K562 (cell line): Measurements from ENCODE around the gene UQCRH. TPM values are rescaled to one million over a fixed set of nuclear protein-coding genes. Genes with fewer than 3 reads are reported as not detected.

Experiments used
- BRD4 ChIP-seq: fragments of 200-600 bp; sonication (generic); IDR thresholded peaks from 2 replicates; pipeline ENCODE4 v1.6.1; 2017; ENCODE audit warnings: inconsistent platforms
- EHMT2 ChIP-seq: fragments of 450-650 bp; IDR thresholded peaks from 2 replicates; pipeline ENCODE4 v1.6.1; 2018; ENCODE audit warnings: antibody characterized with exemption
- FOXJ2 ChIP-seq: fragments of 200-800 bp; sonication (Bioruptor generic); IDR thresholded peaks from 2 replicates; pipeline ENCODE4 v1.6.1; 2016; ENCODE audit warnings: missing genetic modification characterization, missing compliant biosample characterization
- HCFC1 ChIP-seq: IDR thresholded peaks from 2 replicates; pipeline ENCODE4 v1.6.1; 2012; ENCODE audit warnings: low read depth, low read length, improper control_type of control experiment
- LARP7 ChIP-seq: fragments of 450-650 bp; IDR thresholded peaks from 2 replicates; pipeline ENCODE4 v1.6.1; 2016
- NCOR1 ChIP-seq: fragments of 450-650 bp; IDR thresholded peaks from 2 replicates; pipeline ENCODE4 v1.6.1; 2016; ENCODE audit warnings: mild to moderate bottlenecking, moderate library complexity
- NRF1 ChIP-seq, 2 experiments: fragments of 450-650 bp; IDR thresholded peaks in 1 of 2; conservative IDR thresholded peaks in 1 of 2; 2 replicates each; pipeline ENCODE4 v1.6.1; 2014; ENCODE audit warnings: mild to moderate bottlenecking in 2 of 2
- PHTF2 ChIP-seq: fragments of 250-450 bp; sonication (Bioruptor Pico); IDR thresholded peaks from 2 replicates; pipeline ENCODE4 v1.5.0; 2021; ENCODE audit warnings: mild to moderate bottlenecking
- POLR2G ChIP-seq: fragments of 200-400 bp; formaldehyde crosslinking; IDR thresholded peaks from 2 replicates; pipeline ENCODE4 v1.6.1; 2017; ENCODE audit warnings: low read depth, mild to moderate bottlenecking, antibody characterized with exemption, low read length, moderate library complexity
- RBM14 ChIP-seq: fragments of 200-400 bp; formaldehyde crosslinking; IDR thresholded peaks from 2 replicates; pipeline ENCODE4 v1.6.1; 2018; ENCODE audit warnings: low read depth, mild to moderate bottlenecking, low read length, moderate library complexity, borderline replicate concordance; ENCODE audit not compliant: insufficient read depth
- ZBED1 ChIP-seq: IDR thresholded peaks from 2 replicates; pipeline ENCODE4 v1.6.1; 2014
- polyA plus RNA-seq, 8 experiments: library from polyadenylated mRNA; depleted of rRNA in 4 of 8; stranded (reverse) in 5 of 8; unstranded in 3 of 8; fragments of >200 nt; fragmentation: Nextera tagmentation in 2 of 8; fragmentation: Illumina TruSeq in 1 of 8; extraction: Ambion mirVana in 2 of 8; extraction: Trizol in 1 of 8; gene quantifications; 2 replicates each; pipeline versions ENCODE4 v1.2.1 to v1.2.3, GENCODE V29; 2011 to 2014; ENCODE audit warnings: inconsistent platforms in 1 of 8, missing spikeins in 1 of 8
- total RNA-seq, 7 experiments: library from RNA; depleted of rRNA in 6 of 7; stranded (reverse); fragments of >200 nt in 6 of 7; fragmentation: Illumina TruSeq in 2 of 7; extraction: Trizol in 2 of 7; gene quantifications; 2 replicates each; pipeline versions ENCODE4 v1.2.1 to v1.2.3, GENCODE V29; 2011 to 2021; ENCODE audit warnings: low replicate concordance in 1 of 7
- TF ChIP-seq, protein P1 (sequence below), 2 experiments: fragments of 450-650 bp in 1 of 2; sonication (generic) in 1 of 2; formaldehyde crosslinking in 1 of 2; IDR thresholded peaks in 1 of 2; conservative IDR thresholded peaks in 1 of 2; 2 replicates each; pipeline versions ENCODE4 v1.6.1 to v1.8.1; 2016 to 2023; ENCODE audit warnings: mild to moderate bottlenecking in 2 of 2, moderate library complexity in 2 of 2, inconsistent platforms in 1 of 2, missing genetic modification reagents in 1 of 2
- TF ChIP-seq, protein P2 (sequence below): fragments of 450-650 bp; formaldehyde crosslinking; IDR thresholded peaks from 2 replicates; pipeline ENCODE4 v1.4.0; 2020; ENCODE audit warnings: mild to moderate bottlenecking, moderate library complexity
- TF ChIP-seq, protein P3 (sequence below): fragments of 250-450 bp; sonication (Bioruptor Pico); IDR thresholded peaks from 2 replicates; pipeline ENCODE4 v1.8.0; 2022; ENCODE audit warnings: moderate library complexity, mild to moderate bottlenecking, inconsistent platforms
- TF ChIP-seq, protein P4 (sequence below): IDR thresholded peaks from 2 replicates; pipeline ENCODE4 v1.6.1; 2011; ENCODE audit warnings: borderline replicate concordance, low read depth, mild to moderate bottlenecking, moderate library complexity, low read length; ENCODE audit not compliant: insufficient read depth, poor library complexity, severe bottlenecking
- TF ChIP-seq, protein P5 (sequence below): fragments of 250-450 bp; sonication (Bioruptor Pico); IDR thresholded peaks from 2 replicates; pipeline ENCODE4 v1.4.0; 2020

Gene UQCRH
- total and polyA plus RNA-seq, 9 of the 15 experiments (the other 6 are each of a cell fraction or from before 2014, with no cell fraction given) = 1,267 to 5,184 (median 2,410) TPM

DNA sequence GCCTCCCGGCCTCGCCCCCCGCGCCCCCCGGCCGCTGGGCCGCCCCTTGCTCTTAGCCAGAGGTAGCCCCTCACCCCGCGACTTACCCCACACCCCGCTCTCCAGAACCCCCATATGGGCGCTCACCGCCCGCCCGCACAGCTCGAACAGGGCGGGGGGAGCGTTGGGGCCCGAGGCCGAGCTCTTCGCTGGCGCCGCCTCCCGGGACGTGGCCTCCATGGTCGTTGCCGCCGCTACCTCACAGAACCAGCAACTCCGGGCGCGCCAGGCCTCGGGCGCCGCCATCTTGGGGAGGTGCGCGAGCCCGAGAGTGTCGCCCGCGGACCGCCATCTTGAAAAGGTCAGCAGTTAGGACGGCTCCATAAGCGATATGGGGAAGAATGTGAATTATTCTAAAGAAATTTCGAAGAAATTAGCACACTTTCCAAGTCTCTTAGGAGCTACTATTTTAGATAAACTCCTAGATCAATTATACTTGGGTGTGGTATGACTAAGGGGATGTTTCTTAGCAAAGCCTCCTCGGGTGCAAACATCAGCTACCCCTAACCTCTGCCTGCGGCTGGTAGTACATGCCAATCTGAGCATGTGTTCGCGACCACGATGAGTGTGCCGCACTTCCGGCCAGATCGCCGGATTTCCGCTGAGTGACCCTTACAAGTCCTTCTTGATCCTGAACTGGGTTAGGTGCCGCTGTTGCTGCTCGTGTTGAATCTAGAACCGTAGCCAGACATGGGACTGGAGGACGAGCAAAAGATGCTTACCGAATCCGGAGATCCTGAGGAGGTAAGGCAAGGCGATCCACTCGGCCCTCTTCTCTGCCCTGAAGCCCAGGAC lies at the start of gene UQCRH, which contains the start of gene LRRC41 (continued):
- TF ChIP-seq, protein P1, sequence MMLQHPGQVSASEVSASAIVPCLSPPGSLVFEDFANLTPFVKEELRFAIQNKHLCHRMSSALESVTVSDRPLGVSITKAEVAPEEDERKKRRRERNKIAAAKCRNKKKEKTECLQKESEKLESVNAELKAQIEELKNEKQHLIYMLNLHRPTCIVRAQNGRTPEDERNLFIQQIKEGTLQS (IDR thresholded peaks at IDR 0.05) = peak; percentile 83
- TF ChIP-seq, protein P1 (CRISPR knock-in tag; conservative IDR thresholded peaks at IDR 0.05) = peak; percentile 82
- TF ChIP-seq FOXJ2 (tag) = peak; percentile 79; the same call in 1 of the 2 replicates
- peak; percentile 73 for TF ChIP-seq BRD4
- peak; percentile 96 for TF ChIP-seq POLR2G
- peak; percentile 92 for TF ChIP-seq HCFC1
- TF ChIP-seq, protein P2, sequence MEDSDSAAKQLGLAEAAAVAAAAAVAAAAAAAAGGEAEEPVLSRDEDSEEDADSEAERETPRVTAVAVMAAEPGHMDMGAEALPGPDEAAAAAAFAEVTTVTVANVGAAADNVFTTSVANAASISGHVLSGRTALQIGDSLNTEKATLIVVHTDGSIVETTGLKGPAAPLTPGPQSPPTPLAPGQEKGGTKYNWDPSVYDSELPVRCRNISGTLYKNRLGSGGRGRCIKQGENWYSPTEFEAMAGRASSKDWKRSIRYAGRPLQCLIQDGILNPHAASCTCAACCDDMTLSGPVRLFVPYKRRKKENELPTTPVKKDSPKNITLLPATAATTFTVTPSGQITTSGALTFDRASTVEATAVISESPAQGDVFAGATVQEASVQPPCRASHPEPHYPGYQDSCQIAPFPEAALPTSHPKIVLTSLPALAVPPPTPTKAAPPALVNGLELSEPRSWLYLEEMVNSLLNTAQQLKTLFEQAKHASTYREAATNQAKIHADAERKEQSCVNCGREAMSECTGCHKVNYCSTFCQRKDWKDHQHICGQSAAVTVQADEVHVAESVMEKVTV (CRISPR knock-in tag) = 0 out of 2 replicates have a peak, but pooled peaks have one; percentile 5
- TF ChIP-seq NCOR1 = peak; percentile 28
- TF ChIP-seq, protein P3, sequence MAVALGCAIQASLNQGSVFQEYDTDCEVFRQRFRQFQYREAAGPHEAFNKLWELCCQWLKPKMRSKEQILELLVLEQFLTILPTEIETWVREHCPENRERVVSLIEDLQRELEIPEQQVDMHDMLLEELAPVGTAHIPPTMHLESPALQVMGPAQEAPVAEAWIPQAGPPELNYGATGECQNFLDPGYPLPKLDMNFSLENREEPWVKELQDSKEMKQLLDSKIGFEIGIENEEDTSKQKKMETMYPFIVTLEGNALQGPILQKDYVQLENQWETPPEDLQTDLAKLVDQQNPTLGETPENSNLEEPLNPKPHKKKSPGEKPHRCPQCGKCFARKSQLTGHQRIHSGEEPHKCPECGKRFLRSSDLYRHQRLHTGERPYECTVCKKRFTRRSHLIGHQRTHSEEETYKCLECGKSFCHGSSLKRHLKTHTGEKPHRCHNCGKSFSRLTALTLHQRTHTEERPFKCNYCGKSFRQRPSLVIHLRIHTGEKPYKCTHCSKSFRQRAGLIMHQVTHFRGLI = no peak
- TF ChIP-seq NRF1 (conservative IDR thresholded peaks at IDR 0.05 in 1 of 2, IDR thresholded peaks at IDR 0.05 in 1 of 2) = peak; percentile 77 to 81
- TF ChIP-seq PHTF2 (CRISPR knock-in tag) = no peak
- TF ChIP-seq, protein P4, sequence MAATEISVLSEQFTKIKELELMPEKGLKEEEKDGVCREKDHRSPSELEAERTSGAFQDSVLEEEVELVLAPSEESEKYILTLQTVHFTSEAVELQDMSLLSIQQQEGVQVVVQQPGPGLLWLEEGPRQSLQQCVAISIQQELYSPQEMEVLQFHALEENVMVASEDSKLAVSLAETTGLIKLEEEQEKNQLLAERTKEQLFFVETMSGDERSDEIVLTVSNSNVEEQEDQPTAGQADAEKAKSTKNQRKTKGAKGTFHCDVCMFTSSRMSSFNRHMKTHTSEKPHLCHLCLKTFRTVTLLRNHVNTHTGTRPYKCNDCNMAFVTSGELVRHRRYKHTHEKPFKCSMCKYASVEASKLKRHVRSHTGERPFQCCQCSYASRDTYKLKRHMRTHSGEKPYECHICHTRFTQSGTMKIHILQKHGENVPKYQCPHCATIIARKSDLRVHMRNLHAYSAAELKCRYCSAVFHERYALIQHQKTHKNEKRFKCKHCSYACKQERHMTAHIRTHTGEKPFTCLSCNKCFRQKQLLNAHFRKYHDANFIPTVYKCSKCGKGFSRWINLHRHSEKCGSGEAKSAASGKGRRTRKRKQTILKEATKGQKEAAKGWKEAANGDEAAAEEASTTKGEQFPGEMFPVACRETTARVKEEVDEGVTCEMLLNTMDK = peak; percentile 42
- peak; percentile 12; the same call in 1 of the 2 replicates for TF ChIP-seq ZBED1
- TF ChIP-seq, protein P5, sequence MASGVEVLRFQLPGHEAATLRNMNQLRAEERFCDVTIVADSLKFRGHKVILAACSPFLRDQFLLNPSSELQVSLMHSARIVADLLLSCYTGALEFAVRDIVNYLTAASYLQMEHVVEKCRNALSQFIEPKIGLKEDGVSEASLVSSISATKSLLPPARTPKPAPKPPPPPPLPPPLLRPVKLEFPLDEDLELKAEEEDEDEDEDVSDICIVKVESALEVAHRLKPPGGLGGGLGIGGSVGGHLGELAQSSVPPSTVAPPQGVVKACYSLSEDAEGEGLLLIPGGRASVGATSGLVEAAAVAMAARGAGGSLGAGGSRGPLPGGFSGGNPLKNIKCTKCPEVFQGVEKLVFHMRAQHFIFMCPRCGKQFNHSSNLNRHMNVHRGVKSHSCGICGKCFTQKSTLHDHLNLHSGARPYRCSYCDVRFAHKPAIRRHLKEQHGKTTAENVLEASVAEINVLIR (CRISPR knock-in tag) = peak; percentile 18; the same call in 1 of the 2 replicates
- no peak for TF ChIP-seq LARP7
- no peak for TF ChIP-seq EHMT2
- TF ChIP-seq RBM14 = no peak
